Loucy (cell line): ENCODE data around the gene DNAH14.

Experiments used
- CTCF ChIP-seq: fragments of 200-600 bp; sonication (generic); conservative IDR thresholded peaks from 2 replicates; pipeline ENCODE4 v1.5.1; 2014; ENCODE audit warnings: mild to moderate bottlenecking, antibody characterized with exemption, low read length
- EZH2phosphoT487 ChIP-seq: fragments of 200-600 bp; IDR thresholded peaks from 2 replicates; pipeline ENCODE4 v1.6.1; 2018; ENCODE audit warnings: antibody characterized with exemption, mild to moderate bottlenecking, moderate library complexity, borderline replicate concordance

- TF ChIP-seq CTCF = no peak
- no peak for TF ChIP-seq EZH2phosphoT487
Observed at GRCh38 chr1:225253784-225254183, 324.3 kb downstream of the DNAH14 start.
